LoVo (cell line): Measurements from ENCODE around the gene KRT13.
A peak's percentile ranks its signal among the peaks of the same experiment; 100 is the strongest.

Experiments used
- DNase-seq: peaks from one replicate; pipeline ENCODE4 v3.0.0-alpha.2; 2016; ENCODE audit warnings: low spot score

Gene KRT13

GRCh38 chr17:41466988-41467387 is 38.4 kb downstream of the KRT13 start, which contains the start of gene KRT32:
Gene KRT32 (minus strand): TSS chr17:41467386. CDS start chr17:41467325, 61 bp downstream.
- no peak for DNase-seq

- DNase-seq, result peak; percentile 71
Measured at GRCh38 chr17:41464682-41465081, 40.7 kb downstream of the KRT13 start.

GRCh38 chr17:41464173-41464572 is 41.2 kb downstream of the KRT13 start:
- DNase-seq, result no peak

GRCh38 chr17:41463746-41464145 is 41.7 kb downstream of the KRT13 start:
- no peak for DNase-seq

GRCh38 chr17:41462705-41463104 is 42.7 kb downstream of the KRT13 start:
- no peak for DNase-seq

- DNase-seq, result no peak
Measured at GRCh38 chr17:41457676-41458075, 47.7 kb downstream of the KRT13 start.

GRCh38 chr17:41456204-41456603 is 49.2 kb downstream of the KRT13 start:
- DNase-seq, result no peak

- no peak for DNase-seq
Measured at GRCh38 chr17:41455236-41455635, 50.2 kb downstream of the KRT13 start.

GRCh38 chr17:41453066-41453465 is 52.3 kb downstream of the KRT13 start:
- no peak for DNase-seq

- DNase-seq, result no peak
Measured at GRCh38 chr17:41452281-41452680, 53.1 kb downstream of the KRT13 start.

- peak; percentile 32 for DNase-seq
Measured at GRCh38 chr17:41451154-41451728, 54.2 kb downstream of the KRT13 start.
